HG03060 (cell line): ENCODE results near the gene SH3GL1.

Experiments used
- ATAC-seq: cut with Tn5 transposase; IDR thresholded peaks from one replicate; pipeline ENCODE4 v1.9.1; 2021; ENCODE audit warnings: low read depth, moderate number of reproducible peaks; ENCODE audit not compliant: unreplicated experiment

SH3GL1 gene

GRCh38 chr19:4366666-4367335, 33.5 kb downstream of the SH3GL1 start:
- no peak for ATAC-seq

GRCh38 chr19:4365791-4366665, 34.3 kb downstream of the SH3GL1 start:
- no peak for ATAC-seq

GRCh38 chr19:4365341-4365740, 35.0 kb downstream of the SH3GL1 start:
- no peak for ATAC-seq

- ATAC-seq = no peak
Measured at GRCh38 chr19:4363571-4364304, 36.6 kb downstream of the SH3GL1 start.

GRCh38 chr19:4362831-4363545, 37.4 kb downstream of the SH3GL1 start:
- ATAC-seq = no peak

- no peak for ATAC-seq
Measured at GRCh38 chr19:4362101-4362828, 38.1 kb downstream of the SH3GL1 start.

- no peak for ATAC-seq
Measured at GRCh38 chr19:4361152-4362046, 38.9 kb downstream of the SH3GL1 start.

GRCh38 chr19:4360641-4361151, 39.7 kb downstream of the SH3GL1 start:
- no peak for ATAC-seq

- no peak for ATAC-seq
Measured at GRCh38 chr19:4360081-4360569, 40.2 kb downstream of the SH3GL1 start.

GRCh38 chr19:4359627-4360000, 40.7 kb downstream of the SH3GL1 start:
- ATAC-seq = no peak

- no peak for ATAC-seq
Measured at GRCh38 chr19:4358709-4359626, 41.4 kb downstream of the SH3GL1 start.

- ATAC-seq = no peak
Measured at GRCh38 chr19:4357921-4358326, 42.4 kb downstream of the SH3GL1 start.

GRCh38 chr19:4357095-4357797, 43.1 kb downstream of the SH3GL1 start:
- no peak for ATAC-seq

GRCh38 chr19:4354897-4355296, 45.5 kb downstream of the SH3GL1 start:
- no peak for ATAC-seq

GRCh38 chr19:4354282-4354681, 46.1 kb downstream of the SH3GL1 start:
- ATAC-seq = no peak

GRCh38 chr19:4352701-4353121, 47.6 kb downstream of the SH3GL1 start:
- ATAC-seq = no peak

- ATAC-seq = no peak
Measured at GRCh38 chr19:4350726-4351125, 49.6 kb downstream of the SH3GL1 start.
